T1000 (cell line): ENCODE results near the gene STING1.
"Not testable (repeated sequence)": the region's sequence is repeated elsewhere in the genome, so short reads cannot be mapped to it uniquely, and the experiment has no call there.

Source experiments
- DNase-seq: peaks from one replicate; lab custom pipeline; 2025; ENCODE audit warnings: mixed read lengths; lab: John Stamatoyannopoulos, UW

Gene STING1

DNA sequence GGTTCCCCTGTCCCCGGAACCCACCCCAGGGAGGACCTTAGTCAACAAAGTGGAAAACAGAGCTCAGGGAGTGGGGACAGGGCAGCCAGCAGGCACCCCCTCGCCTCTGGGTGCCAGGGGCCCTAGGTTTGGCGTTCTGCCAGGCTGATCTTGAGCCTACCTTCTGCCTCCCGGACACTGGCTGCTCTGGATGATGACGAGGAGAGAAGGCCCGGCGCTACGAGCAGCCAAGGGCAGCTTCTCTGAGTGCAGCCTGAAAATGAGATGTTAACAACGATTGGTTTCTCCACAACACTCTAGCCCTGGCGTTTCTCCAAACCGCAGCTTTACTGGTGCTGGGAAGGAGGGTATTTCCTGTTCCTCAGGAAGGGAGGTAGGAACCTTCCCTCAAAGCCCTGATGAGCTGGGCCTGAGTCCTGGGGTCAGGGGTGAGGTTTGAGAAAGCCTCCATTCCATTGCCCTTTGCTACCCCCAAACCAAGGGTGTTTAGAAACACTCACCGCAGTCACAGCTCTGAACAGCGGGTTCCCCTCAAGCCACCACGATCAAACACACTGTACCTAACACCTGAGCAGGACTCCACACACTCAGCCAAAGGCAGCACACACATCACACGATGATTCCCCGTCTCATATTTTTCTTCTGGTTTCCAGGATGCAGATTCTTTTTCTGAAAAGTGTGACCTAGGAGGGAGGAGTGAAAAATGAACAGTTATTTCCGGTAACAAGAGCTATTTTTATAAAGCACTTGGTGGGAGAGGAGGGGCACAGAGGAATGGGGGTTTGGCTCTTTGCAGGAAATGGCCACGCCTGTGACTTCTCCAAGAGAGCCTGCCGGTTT lies at the start of gene STING1:
TSS of gene STING1 (minus strand) at position 709 of the 840 bp plus-strand sequence. CDS start 1,054 bp downstream, outside the sequence.
- DNase-seq: peak; percentile 70

DNA sequence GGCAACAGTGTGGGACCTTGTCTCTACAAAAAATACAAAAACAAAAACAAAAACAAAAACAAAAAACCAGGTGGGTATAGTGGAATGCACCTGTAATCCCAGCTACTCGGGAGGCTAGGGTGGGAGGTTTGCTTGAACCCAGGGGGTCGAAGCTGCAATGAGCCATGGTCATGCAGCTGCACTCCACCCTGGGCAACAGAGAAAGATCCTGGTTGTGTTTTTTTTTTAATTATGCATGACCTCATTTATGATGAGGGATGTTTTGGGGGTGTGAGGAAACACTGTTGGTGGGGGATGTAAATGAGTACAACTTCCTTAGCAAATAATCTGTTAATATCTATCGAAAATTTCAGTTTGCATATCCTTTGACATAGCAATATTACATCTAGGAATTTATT lies 49.2 kb upstream of the STING1 start:
- DNase-seq: no peak

- DNase-seq: not testable (repeated sequence)
Observed at GRCh38 chr5:139530079-139530478, 47.5 kb upstream of the STING1 start.

DNA sequence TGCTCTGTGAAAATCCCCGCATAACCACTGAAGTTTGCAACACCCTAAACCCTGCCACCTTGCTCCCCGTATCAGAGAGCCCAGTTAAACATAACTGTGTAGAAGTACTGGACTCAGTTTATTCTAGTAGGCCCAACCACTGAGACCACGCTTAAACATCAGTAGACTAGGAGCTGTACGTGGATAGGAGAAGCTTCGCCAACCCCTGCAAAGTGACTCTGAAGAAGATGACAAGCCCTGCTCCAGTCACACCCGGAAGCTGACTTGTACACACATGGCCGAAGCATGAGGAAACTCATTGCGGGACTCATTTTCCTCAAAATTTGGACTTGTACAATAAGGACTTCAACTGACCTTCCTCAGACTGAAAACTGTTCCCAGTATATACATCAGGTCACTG lies 46.1 kb upstream of the STING1 start:
- DNase-seq: not testable (repeated sequence)

DNA sequence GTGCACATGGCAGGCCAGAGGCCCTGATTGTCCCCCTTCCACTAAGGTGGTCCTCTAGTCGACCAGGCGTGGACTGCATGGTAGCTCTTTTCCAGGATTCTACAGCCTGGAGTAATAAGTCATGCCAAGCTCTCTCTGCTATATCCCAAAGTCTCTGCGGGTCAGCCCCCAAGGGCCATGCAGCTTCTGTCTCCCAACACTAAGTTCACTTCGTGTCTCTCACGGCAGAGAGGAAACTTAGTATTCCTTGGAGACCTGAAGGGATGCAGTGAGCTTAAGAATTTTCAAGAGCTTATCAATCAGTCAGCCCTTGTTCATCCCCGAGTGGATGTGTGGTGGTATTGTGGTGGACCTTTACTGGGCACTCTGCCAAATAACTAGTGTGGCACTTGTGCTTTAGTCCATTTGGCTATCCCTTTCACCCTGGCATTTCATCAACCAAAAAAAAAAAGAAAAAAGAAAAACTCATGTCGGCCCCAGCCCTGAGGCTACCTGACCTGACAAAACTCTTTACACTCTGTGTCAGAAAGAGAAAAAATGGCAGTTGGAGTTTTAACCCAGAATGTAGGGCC lies 45.4 kb upstream of the STING1 start:
- not testable (repeated sequence) for DNase-seq

GRCh38 chr5:139527090-139527470 lies 44.5 kb upstream of the STING1 start:
- DNase-seq: not testable (repeated sequence)

DNA sequence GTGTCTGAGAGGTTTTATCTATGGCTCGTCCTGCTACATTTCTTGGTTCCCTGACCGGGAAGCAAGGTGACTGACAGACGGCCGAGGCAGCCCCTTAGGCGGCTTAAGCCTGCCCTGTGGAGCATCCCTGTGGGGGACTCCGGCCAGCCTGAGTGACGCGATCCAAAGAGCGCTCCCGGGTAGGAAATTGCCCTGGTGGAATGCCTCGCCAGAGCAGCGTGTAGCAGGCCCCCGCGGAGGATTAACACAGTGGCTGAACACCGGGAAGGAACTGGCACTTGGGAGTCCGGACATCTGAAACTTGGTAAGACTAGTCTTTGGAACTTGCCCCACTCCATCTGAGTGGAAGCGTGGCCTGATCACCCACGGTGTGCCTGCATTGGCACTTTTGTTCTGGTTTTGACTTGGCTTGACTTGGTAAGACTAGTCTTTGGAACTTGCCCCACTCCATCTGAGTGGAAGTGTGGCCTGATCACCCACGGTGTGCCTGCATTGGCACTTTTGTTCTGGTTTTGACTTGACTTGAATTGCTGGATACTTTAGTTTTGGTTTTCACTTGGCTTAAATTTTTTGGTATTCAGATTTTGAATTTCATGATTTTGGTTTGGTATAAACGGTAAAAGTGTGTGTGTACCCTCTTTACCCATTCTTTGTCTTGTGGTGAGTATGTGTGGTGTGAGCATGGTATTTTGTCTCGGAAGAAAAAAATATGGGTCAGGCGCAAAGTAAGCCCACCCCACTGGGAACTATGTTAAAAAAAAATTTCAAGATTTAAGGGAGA lies 43.9 kb upstream of the STING1 start:
- not testable (repeated sequence) for DNase-seq

- DNase-seq: not testable (repeated sequence)
Observed at GRCh38 chr5:139525586-139526308, 43.2 kb upstream of the STING1 start.

DNA sequence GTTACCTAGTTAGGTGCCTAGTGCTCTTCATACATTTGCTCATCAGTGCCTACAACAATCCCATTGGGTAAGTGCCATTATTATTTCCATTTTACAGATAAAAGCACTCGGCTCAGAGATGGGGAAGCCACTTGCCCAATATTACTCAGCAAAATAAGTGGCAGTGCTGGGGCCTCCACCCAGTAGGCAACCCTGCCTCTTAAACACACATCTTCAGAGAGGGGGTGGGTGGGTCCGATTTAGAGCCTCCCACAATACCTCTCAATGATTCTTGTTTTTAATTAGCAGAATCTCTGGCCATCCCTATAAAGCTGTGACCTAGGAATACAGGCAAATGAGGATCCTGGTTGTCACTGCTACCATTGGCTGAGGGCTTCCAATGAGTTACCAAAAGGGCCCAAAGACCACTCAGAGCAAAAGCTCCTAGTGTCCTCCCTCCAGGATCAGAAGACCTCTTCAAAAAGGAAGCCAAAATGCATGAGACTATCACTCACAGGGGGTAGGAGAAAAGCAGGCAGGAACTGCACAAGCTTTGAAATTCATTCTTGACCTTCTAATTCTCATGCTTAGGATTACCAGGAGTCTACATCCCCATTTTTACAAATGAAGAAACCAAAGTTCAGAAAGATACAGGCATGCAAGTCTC lies 42.5 kb upstream of the STING1 start:
- no peak for DNase-seq

- DNase-seq: no peak
Observed at GRCh38 chr5:139524446-139524845, 41.9 kb upstream of the STING1 start.

GRCh38 chr5:139523635-139524445 lies 41.3 kb upstream of the STING1 start:
- no peak for DNase-seq

- peak; percentile 83 for DNase-seq
Observed at GRCh38 chr5:139517683-139518564, 35.4 kb upstream of the STING1 start.

DNA sequence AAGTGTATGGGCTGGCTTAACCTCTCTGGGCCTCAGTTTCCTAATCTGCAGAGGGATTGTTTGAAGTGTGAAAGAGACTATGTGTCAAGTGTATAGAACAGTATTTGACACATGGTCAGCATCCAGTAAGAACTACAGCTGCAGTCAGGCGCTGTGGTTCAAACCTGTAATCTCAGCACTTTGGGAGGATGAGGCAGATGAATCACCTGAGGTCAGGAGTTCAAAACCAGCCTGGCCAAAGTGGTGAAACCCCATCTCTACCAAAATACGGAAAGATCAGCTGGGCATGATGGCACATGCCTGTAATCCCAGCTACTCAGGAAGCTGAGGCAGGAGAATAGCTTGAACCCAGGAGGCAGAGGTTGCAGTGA lies 31.9 kb upstream of the STING1 start:
- DNase-seq: no peak

DNA sequence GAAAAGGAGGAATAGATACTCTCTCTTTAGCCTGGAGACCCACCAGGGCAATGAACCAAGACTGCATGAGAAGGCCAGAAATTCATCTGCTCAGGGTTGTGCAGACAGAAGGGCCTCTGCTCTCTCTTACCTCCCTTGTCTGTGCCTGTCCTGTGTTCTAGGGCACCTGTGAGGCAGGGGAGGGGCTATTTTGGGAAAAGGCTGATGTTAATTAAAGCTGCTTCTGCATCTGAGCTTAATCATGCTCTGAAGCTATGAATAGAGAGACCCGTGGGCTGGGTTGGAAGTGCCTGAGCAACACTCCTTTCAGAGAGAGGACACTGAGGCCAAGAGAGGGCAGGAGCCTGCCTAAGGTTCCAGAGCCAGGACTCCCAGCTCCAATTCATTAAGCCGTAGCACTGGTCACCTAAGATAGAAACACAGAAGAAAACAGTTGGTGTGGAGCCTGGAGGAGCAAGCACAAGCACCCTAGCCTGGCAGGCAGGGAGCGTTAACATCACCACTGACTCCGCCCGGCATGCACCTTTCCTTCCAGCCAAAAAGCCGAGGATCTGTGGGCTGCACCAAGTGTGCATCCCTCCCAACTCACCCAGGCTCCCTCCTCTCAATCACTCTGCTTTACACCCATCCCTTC lies 31.4 kb upstream of the STING1 start:
- no peak for DNase-seq

DNA sequence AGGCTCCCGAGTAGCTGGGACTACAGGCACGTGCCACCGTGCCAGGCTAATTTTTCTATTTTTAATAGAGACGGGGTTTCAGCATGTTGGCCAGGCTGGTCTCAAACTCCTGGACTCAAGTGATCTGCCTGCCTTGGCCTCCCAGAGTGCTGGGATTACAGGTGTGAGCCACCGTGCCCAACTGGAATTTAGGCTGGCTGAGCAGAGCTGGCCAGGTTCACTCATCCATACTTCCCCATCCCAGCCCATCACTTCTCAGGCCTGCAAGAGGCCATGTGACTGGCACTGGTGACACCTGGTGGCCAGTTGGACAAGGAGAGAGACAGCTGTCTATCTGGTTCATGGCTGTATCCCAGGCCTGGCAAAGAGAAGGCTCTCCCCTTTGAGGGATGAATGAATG lies 30.9 kb upstream of the STING1 start:
- DNase-seq: peak; percentile 35

DNA sequence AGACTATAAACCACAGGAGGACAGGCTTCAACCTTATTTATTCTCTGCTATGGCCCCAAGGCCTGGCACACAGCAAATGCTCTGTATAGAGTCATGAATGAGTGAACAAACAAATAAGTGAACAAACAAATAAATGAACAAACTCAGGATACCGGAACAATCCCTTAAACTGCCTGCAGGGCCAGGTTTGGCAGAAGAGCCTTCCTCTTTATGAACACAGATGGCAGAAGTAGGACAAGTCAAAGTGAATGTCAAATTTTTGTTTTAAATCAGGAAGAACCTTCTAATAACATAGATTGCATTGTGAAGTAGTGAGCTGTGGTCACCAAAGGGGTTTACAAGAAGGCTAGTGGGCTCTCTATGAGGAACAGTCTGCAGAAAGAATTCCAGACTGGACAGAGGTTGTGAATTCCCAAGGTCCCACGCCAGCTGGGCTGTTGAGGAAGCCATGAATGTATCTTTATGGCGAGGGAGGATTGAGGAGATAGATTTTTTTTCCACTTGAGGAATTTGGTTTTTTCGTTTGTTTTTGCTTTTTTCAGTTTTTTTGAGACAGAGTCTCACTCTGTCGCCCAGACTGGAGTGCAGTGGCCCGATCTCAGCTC lies 30.3 kb upstream of the STING1 start:
- no peak for DNase-seq

- not testable (repeated sequence) for DNase-seq
Observed at GRCh38 chr5:139504722-139505121, 22.2 kb upstream of the STING1 start.

- not testable (repeated sequence) for DNase-seq
Observed at GRCh38 chr5:139503879-139504278, 21.3 kb upstream of the STING1 start.
